ENCODE measurements around the gene PLAU.
"Not testable (repeated sequence)": the region's sequence is repeated elsewhere in the genome, so short reads cannot be mapped to it uniquely, and the experiment has no call there.

PLAU gene

DNA sequence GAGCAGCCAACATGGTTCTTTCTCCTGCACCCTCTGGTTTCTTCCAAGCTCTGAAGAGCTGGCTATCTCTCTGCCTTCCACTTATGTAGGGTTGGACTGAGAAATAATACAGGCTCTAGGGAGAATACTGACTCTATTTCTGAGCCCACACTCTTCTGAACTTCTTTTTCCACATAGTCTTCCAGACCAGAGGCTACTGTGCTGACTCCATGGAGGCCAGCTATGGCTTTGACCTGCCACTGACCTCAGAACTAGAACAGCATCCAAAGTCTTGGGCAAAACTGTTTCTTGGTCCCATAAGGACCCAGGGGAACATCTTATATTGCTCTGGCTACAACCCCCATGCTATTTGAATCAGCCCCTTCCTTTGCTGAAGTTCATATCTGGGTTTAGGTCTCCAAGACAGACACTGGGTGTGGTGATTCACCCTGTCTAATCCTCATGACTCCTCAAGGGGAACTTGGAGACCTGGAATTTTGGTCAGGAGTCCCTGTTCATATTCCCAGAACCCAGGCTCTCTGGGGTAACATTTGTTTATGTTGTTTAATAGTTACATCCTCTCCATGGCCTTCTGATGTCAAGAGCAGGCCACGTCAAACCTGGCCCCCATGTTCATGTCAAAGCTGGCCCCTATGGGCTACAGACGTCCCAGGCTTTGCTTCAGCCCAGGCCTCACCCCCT is 12.1 kb upstream of the PLAU start:
- no peak for DNase-seq

DNA sequence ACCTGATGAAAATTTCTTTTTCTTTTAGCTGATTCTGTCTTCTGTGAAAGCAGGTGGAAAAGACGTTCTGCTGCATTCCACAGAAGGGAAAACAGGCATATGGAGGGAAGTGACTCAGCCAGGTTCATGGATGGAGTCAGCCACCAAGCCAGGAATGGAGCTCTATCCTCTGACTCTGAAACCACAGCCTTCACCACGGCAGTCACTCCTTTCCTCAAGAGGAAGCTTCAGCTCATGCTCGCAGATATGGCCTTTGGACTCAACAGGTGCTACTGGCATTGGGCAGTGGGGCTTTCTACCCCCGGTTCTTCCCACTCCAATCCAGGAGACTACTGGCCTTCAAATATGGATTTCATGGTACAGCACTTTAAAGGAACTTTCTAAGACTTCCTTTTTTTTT is 11.5 kb upstream of the PLAU start:
- no peak for DNase-seq

DNA sequence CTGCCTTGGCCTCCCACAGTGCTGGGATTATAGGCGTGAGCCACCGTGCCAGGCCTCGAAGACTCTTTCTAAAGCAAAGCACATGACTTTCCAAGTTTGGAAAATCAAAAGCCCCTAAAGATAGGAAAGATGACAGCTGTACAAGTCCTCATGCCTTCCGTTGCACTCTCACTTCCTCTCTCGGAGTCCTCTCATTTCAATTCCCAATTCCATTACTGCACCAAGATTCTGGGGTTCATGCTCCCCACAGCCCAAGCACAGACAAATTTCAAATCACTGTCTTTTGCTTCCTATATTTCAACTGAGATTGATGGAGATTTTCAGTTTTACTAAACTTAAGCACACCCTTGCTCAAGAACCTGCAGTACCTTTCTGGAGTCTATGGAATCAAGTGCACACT is 10.9 kb upstream of the PLAU start:
- DNase-seq, result no peak

DNA sequence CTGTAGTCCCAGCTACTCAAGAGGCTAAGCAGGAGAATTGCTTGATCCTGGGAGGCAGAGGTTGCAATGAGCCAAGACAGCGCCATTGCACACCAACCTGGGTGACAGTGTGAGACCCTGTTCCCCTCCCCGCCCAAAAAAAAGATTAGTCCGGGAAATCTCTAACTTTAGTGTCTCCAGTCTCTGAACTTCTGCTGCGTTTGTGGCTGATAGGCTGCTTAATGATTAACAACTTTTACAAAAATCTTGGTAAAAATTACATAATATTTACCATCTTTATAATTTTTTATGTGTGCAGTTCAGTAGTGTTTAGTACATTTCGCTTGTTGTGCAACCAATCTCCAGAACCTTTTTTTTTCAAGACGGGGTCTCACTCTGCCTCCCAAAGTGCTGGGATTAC is 9.7 kb upstream of the PLAU start:
- DNase-seq, result no peak

DNA sequence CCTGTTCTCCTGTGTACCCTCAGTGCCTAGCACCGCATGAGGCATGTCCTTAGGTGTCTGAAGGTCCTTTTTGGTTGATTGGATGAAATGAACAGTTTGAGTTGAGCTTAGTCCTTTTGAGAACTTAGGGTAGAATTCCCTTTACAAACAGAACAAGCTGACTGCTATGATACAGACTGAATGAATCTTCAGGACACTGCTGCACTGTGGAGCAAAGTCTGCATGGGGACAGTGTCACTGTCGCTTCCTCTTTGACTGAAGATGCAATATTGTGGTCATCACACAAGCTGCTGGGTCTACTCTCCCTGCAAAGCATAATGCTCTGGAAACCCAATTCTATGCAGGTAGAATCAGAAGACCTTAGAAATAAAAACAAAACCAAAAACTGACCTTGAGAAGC is 8.6 kb upstream of the PLAU start:
- DNase-seq, result no peak

DNA sequence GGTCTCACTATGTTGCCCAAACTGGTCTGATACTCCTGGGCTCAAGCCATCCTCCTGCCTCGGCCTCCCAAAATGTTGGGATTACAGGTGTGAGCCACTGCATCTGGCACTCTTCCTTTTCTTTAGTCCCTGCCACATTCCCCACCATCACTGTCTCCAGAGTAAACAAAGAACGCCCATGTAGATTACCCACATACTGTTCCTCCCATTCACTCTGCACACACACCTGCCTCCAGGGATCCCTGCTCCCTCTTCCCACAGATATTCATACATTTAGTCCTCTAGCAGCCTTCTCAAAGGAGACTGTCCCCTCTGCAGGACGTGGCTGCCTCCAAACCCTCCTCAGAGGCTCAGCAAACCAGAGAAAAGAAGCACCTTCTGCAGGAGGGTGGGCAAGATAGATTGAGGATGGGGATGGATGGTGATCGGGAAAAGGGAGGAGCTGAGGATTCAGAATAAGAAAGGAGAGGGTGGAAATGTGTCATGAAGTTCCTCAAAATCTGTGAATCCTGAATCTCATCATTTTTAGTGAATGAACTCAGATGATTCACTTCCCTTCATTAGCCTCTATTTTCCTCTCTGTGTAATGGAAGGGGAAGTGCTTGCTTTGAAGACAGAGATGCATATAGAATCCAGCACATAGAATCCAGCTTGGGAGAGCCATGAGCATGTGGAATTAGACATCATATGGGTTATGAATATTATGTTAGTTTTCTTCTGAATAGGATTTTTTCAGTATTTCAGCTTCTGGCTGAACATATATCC is 5.5 kb upstream of the PLAU start:
- no peak for DNase-seq

DNA sequence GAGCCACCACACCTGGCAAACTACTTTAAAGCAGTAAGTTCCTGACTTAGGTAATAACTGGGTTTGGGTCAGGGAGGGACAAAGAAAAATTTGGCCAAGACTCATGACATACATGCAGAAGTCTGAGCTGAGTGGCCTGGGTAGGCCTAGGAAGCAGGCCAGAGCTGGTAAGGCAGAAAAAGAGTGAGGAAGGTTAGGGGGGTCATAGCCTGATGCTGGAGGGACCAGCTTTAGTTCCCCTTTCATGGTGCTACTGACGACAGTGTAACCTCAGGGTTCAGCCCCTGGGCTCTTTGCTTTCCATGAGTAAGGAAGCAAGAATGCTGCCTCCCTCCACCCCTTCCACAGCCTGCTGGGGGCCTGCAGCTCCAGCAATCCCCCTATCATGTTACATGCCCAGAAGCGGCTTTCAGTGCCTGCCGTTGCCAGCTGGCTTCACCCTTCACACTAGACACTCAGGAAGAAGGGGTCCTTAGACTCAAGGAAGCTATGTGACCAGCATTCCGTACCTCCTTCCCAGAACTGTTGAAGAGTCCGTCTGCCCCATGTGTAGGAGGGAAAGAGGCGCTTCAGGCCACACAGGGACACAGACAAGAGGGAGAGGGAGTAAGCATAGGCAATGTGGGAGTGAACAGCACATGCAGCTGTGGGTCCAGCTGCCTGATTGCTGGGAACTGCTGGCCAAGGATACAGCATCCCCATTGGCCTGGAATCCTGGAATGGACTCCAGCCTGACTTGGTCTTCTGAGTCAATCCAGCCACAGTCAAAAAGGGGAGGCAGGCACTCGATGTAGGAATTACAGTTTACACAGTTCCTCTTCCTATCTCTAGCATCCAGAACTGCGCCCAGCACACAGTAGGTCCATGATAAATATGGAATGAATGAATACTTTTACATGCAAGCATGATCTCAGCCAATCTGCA is 4.1 kb upstream of the PLAU start:
- no peak for DNase-seq

DNA sequence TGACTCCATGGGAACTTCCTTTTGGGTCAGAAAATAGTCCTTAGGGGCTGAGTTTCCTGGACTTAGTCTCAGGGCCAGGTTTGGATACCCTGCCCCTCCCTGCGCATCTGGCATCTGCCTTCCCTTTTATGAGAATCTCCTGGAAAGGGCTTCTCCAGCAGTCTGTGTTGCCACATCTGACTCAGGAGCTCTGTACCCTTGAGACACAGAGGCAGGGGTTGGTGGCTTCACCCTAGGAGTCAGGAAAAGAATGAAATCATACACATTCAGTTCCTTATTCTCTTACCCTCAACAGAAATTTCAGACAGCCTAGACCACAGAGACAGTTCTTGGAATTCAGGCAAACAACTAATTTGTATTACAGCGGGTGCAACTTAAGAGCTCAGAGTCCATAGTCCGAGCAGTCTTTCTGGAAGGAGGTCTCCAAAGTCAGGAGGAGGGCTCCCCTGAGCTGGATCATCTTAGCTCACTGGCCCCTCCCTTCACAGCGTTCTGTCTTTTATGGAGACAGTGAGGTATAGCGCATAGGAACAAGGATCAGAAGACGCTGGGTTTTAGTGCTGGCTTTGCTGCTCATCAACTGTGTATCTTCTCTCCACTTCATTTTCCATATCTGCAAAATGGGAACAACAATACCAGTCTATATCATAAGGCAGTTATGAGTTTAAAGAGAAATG is 3.0 kb upstream of the PLAU start:
- no peak for DNase-seq

DNA sequence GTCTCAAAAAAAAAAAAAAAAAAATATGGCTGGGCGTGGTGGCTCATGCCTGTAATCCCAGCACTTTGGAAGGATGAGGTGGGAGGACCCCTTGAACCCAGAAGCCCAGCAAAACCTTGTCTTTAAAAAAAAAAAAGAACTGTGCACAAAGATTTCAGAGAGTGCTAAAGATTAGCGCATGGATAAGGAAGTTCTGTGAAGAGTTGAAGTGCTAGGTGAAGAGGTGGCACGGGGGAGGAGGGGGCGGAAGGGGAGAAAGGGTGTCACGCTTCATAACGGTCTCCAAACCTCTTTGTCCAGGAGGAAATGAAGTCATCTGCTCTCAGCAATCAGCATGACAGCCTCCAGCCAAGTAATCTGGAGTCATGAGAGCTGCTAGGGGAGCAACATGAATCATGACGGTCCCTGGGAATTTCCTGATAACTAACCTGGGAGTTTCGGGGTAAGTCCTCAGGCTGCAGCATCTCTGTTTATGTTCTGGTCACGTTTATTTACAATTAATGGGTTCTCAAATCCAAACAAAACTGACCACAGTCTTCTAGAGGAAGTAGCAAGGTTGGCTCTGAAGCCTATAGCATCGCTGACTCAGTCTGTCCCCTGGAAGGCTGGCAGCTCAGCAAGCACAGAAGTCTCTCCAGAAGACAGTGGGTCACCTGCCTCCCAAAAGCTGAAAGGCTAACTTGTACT is 1.9 kb upstream of the PLAU start:
- peak; percentile 60 to 71 for DNase-seq

DNA sequence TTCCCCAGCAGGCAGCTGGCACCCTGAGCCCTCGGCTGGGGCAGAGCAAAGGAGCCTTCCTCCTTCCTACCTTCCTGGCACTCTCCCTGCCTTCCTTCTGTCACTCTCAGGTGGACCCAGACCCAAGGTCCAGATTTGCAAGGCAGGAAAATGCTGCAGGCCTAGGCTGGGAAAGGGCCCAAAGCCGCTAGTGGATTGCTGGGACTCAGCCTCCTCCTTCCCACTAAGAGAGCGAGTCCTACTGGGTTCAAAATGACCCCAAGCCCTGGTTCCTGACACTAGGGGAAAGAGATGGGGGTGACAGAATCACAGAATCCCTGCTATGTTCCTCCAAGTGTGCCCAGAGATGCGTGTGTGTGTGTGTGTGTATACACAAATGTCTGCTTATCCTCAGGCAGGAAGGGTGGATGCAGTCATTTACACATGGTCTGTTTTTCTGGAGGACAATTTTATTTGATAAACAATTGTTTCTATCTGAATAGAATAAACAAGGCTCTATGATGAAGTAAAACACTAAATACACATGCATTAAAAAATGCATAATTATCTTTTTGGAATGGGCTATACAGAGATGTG is 1.3 kb upstream of the PLAU start:
- DNase-seq, result no peak

DNA sequence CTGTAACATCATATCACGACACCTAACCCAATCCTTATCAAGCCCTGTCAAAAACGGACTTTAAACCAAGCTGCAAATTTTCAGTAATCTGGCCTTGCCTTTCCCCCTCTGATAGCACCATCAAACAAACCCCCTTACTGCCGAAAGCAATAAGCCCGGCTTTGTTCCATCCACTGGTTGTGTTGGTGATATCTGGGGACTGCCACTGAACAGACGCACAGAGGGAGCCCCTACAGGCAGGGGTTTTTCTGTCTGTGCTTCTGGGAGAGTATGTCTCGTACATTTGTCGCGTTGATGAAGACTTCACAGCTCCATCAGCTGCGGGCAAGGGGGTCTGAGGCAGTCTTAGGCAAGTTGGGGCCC is 550 bp upstream of the PLAU start:
- peak in 1 of 2 experiments; percentile 26 for DNase-seq

DNA sequence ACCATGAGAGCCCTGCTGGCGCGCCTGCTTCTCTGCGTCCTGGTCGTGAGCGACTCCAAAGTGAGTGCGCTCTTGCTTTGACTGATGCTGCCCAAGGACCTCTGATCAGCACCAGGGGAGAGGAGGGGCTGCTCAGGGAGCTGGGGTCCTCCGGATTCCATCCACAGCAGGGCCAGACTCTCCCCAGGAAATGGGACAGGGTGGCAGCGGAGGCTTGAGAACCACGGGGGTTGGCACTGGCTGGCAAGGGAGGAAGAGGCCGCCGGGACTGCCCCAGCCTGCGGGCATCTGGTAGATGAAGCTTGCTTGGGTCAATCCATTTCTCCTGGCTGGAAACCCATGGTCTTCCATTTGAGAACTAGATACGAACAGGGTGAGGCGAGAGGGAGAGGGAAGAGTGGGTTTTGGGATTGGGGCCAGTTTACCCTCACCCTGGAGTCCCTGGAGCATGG is 647 bp downstream of the PLAU start:
- no peak for DNase-seq

DNA sequence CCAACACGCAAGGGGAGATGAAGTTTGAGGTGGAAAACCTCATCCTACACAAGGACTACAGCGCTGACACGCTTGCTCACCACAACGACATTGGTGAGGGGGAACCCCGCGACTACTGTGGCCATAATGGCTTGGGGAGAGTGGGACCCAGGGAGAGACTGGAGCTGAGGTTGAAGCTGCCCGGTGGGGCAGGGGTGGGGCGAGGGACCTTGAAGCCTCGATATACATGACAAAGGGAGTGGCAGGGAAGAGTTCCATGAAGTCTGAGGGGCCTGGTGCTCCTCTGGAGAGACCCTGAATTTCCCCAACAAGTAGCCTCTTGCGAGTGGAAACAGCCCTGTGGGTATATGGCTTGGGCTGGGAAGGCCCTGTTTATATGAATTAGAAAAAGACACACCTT is 3.1 kb downstream of the PLAU start:
- no peak for DNase-seq

DNA sequence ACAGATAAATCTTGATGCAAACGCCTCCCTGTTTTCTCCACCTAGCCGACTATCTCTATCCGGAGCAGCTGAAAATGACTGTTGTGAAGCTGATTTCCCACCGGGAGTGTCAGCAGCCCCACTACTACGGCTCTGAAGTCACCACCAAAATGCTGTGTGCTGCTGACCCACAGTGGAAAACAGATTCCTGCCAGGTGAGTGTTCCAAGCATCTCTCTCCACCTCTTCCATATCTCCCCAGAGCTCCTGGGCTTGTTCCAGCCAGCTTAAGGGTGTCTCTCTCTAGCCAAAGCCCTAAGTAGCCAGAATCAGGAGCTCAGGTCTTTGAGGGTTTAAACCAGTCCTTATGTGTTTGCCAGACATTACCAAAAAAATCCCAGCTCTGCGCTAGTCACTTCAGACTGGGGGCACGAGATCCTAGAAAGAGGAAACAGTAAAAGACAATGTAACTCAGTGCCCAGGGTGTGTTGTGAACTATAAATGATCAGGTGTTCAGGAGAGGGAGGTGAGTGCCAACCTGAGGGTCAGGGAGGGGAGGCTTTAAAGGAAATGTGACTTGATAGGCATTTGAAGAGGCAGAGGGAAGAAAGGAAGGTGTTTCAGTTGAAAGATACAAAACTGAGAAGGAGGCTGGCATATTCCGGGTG is 4.4 kb downstream of the PLAU start:
- DNase-seq, result no peak

DNA sequence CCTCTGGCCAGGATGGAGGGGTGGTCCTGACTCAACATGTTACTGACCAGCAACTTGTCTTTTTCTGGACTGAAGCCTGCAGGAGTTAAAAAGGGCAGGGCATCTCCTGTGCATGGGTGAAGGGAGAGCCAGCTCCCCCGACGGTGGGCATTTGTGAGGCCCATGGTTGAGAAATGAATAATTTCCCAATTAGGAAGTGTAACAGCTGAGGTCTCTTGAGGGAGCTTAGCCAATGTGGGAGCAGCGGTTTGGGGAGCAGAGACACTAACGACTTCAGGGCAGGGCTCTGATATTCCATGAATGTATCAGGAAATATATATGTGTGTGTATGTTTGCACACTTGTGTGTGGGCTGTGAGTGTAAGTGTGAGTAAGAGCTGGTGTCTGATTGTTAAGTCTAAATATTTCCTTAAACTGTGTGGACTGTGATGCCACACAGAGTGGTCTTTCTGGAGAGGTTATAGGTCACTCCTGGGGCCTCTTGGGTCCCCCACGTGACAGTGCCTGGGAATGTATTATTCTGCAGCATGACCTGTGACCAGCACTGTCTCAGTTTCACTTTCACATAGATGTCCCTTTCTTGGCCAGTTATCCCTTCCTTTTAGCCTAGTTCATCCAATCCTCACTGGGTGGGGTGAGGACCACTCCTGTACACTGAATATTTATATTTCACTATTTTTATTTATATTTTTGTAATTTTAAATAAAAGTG is 6.0 kb downstream of the PLAU start:
- DNase-seq, result no peak

DNA sequence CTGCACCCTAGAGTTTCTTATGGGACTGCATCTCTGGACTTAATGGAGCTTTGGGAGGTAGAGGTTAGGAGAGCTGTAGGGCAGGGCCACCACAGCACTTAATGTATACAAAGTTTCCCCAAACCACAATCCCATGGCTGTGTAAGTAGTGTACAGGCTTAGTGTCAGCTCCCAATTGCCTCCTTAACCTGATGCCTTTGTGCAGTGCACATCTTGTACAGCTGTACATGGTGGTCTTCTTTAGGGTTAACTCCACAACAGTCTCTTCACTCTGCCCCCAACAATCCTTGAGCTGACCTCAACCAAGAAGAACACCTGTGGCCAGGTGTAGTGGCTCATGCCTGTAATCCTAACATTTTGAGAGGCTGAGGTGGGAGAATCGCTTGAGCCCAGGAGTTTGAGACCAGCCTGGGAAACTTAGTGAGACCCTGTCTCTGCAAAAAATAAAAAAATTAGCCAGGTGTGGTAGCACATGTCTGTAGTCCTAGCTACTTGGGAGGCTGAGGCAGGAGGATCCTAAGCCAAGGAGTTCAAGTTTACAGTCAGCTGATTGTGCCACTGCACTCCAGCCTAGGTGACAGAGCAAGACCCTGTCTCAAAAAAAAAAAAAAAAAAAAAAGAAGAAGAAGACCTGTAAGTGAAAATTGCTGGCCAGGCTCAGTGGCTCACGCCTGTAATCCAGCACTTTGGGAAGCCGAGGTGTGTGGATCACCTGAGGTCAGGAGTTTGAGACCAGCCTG is 6.8 kb downstream of the PLAU start:
- no peak for DNase-seq

DNA sequence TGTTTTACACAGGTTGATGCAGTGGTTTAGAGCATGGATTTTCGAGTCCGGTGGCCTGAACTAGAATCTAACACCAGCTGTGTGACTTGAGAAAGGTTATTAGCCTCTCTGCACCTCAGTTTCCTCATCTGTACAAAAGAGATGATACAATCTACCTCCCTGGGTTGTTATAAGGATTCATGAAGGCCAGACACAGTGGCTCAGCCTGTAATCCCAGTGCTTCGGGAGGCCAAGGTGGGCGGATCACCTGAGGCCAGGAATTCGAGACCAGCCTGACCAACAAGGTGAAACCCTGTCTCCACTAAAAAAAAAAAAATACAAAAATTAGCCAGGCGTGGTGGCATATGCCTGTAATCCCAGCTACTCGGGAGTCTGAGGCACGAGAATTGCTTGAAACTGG is 8.5 kb downstream of the PLAU start:
- not testable (repeated sequence) for DNase-seq

DNA sequence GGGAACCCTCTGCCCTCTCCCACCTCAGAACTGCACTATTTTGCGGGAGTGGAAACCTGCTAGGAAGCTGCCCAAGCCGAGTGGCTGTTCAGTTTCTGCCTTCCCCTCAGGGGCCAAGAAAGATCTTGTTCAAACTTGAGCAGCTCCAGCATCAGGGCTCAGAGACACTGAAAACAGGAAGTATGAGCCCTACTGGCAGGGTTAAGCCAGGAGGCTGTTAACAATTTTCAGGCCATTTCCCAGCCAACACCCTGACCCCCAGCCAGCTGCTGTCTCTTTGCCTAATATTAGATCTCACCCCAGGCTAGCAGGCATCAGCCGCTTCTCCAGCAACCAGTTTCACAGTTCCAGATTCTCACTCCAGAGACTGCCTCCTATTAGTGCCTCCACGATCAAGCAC is 9.2 kb downstream of the PLAU start:
- no peak for DNase-seq

DNA sequence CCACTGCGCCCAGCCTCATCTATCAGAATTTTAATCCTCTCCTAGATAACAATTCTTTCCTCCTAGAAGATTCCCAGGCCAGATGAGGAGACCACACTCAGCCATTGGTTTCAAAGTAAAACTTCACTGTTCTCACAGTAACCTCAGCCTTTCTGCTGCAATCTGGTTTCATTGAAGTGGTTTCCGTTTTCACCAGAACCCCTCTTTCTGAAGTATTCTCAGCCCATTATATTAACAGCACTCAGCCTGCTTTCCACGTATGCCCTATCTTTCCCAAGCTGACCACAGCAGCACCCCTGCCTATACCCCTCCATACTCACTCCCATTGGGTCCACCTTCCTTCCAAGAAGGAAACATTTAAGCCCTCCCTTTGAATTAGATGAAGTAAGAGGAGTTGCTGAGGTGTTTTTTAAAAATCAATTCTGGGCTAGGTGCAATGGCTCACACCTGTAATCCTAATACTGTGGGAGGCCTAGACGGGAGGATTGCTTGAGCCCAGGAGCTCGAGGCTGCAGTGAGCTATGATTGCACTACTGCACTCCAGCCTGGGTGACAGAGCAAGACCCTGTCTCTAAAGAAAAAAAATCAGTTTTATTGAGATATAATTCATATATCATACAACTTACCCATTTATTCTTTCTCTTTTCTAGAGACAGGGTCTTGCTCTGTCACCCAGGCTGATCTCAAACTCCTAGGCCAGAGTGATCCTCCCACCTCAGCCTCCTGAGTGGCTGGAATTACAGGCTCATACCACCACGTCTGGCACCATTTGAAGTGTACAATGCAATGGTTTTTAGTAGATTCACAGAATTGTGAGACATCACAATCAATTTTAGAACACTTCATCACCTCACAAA is 11.3 kb downstream of the PLAU start:
- DNase-seq, result peak in 1 of 2 experiments; percentile 9
